ENCODE results near the gene FAM163A. TPM values are rescaled to one million over a fixed set of nuclear protein-coding genes. Genes with fewer than 3 reads are reported as not detected.

Gene FAM163A
- total and polyA plus RNA-seq, 7 donors = 0.04 to 0.52 (median 0.08) TPM; not detected in 2

DNA sequence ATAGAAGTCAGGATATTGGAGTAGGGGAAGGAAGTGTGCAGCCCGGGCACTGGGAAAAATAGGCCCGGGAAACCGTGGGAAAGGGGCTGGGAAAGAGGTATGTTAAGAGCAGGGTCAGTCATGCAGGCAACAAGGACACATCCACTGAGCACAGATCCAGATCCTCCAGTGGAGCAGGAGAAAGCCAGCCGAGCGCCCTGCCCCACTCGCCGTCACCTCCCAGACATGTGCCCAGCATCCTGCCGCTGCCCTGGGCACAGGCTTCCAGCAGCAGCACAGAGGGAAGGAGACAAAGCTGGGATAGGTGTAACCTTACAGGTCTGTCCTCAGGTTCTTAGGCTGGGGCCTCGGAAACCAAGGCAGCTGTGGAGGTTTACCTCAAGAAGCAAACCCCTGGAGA, 64.2 kb downstream of the FAM163A start:
- H3K27ac ChIP-seq = no peak overlapping the region
- TF ChIP-seq, protein P1, sequence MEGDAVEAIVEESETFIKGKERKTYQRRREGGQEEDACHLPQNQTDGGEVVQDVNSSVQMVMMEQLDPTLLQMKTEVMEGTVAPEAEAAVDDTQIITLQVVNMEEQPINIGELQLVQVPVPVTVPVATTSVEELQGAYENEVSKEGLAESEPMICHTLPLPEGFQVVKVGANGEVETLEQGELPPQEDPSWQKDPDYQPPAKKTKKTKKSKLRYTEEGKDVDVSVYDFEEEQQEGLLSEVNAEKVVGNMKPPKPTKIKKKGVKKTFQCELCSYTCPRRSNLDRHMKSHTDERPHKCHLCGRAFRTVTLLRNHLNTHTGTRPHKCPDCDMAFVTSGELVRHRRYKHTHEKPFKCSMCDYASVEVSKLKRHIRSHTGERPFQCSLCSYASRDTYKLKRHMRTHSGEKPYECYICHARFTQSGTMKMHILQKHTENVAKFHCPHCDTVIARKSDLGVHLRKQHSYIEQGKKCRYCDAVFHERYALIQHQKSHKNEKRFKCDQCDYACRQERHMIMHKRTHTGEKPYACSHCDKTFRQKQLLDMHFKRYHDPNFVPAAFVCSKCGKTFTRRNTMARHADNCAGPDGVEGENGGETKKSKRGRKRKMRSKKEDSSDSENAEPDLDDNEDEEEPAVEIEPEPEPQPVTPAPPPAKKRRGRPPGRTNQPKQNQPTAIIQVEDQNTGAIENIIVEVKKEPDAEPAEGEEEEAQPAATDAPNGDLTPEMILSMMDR (IDR thresholded peaks at IDR 0.05) = no peak
- peaks cover 0 to 5% (median 4%) of the 10 kb centered on the region in 3 donors for H3K27me3 ChIP-seq (ENCODE audit: insufficient read depth in 3 of 3, low read length in 2 of 3)
- WGBS, 3 donors = 85 to 95% (median 90%) methylated on average over 9 of the region's 9 CpGs
- DNase-seq = no peak
- ATAC-seq = no peak
- no peaks in the 10 kb centered on the region for H3K4me1 ChIP-seq
- intact Hi-C loops (cut with DNase I) = no loop called here
- no peak overlapping the region for H3K4me3 ChIP-seq
- no peaks in the 10 kb centered on the region for H3K36me3 ChIP-seq (ENCODE audit: insufficient read depth in 1 of 2, low read depth in 1 of 2)
- no peaks in the 10 kb centered on the region for H3K9me3 ChIP-seq

DNA sequence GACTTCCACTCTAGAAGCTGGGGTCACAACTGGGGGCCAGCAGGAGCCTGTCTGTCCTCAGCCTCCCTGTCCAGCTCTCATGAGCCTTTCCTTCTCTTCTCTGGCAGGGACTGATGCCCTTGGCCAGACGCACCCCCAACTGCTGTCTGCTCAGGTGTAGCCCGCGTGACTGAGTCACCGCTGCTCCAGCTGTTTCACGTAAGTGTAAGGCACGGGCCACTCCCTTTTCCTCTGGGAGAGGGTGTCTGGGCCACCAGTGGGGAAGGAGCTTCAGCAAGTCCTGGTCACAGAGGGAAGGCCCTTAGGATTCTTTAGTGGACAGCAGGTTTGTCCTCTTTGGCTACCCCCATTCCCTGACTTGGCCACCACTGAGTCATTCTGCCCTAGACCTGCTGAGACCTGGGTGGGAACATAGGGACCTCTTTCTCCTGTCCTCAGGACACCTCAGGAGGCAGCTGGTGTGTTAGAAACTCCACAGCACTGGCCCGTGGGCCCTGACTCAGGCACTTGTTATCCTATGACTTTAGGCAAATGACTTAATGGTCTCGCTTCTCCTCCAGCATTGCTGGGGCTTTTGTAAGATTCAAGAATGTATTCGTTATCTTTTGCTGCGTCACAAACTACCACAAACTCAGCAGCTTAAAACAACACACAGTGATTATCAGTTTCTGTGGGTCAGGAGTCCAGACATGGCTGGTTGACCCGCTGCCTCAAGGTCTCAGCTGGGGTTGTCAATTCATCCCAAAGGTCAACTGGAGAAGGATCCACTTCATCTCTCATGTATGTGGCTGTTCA, 64.8 kb downstream of the FAM163A start:
- no peak overlapping the region for H3K4me3 ChIP-seq
- intact Hi-C loops (cut with DNase I) = loop anchor here in 1 of 2 donors (2.0 kb wide), 1 partner anchor 101 kb away; no protein-coding TSS in a partner anchor
- H3K4me1 ChIP-seq = no peaks in the 10 kb centered on the region
- H3K9me3 ChIP-seq = no peaks in the 10 kb centered on the region
- no peak overlapping the region for H3K27ac ChIP-seq
- TF ChIP-seq, protein P1 (IDR thresholded peaks at IDR 0.05) = no peak
- WGBS, 3 donors = 88 to 94% (median 91%) methylated on average over 11 of the region's 11 CpGs
- DNase-seq (no peak), ATAC-seq (no peak)
- peaks cover 0 to 9% (median 7%) of the 10 kb centered on the region in 3 donors for H3K27me3 ChIP-seq (ENCODE audit: insufficient read depth in 3 of 3, low read length in 2 of 3)
- no peaks in the 10 kb centered on the region for H3K36me3 ChIP-seq (ENCODE audit: insufficient read depth in 1 of 2, low read depth in 1 of 2)

DNA sequence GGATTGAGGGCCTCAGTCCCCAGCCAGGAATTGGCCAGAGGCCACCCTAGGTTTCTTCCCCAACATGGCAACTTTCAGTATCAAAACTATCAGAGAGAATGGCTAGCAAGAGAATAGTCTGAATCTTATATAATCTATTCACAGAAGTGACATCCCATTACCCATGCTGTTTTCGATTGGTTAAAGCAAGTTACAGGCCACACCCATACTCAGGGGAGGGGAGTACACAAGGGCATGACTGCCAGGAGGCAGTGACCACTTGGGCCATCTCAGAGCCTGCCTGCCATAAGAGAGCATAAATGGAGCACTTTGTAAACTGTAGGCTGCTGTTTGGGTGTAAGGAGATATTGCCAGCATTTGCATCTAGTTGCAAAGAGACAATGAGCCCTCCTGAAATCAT, 65.4 kb downstream of the FAM163A start:
- no peak for DNase-seq

DNA sequence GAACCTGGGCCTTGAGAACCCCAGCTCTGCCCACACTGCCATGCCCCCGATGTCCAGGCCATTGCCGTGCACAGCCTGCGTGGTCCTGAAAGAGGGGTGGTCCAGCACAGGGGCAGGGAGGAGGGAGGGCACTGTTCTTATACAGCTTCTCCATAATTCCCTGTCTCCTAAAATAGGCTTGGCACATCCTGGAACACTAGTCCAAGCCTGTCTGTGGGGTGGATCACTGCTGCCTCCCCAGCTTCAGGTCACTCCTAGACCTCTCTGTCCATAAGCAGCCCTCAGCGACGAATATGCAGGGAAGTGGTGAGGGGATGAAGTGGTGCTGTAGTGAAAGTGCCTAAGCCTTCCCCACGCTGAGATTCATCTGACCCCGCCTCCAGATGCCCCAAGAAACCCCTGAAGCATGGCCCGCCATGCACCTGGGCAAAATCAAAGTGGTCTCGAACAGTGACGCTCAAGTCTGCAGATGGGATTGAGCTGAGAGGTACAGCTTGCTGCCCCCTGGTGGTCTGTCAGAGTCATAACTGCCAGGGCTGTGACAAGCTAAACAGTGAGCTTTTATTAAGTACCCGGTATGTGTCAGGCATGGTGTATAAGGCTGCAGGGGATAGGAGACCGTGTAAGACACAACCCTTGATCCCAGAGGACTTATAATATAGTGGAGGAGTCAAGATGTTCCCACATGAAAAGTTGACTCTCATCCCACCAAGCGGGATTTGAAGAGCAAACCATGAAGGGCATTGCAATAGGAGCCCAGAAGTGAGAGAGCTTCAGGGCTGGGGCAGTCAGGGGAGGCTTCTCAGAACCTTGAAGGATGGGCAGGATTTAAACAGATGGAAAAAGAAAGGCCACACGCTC, 66.6 kb downstream of the FAM163A start:
- Histone ChIP-seq H3K27ac (no peak overlapping the region), H3K4me3 (no peak overlapping the region), H3K36me3 (ENCODE audit: insufficient read depth in 1 of 2, low read depth in 1 of 2) (no peaks in the 10 kb centered on the region), H3K4me1 (peaks cover 7% of the 10 kb centered on the region), H3K27me3 (ENCODE audit: insufficient read depth in 3 of 3, low read length in 2 of 3) (peaks cover 0 to 9% (median 7%) of the 10 kb centered on the region in 3 donors), H3K9me3 (no peaks in the 10 kb centered on the region)
- TF ChIP-seq, protein P1 (IDR thresholded peaks at IDR 0.05) = peak; percentile 87
- DNase-seq (peak; percentile 47 to 66), ATAC-seq (peak; percentile 67 to 77 (median 72))
- intact Hi-C loops (cut with DNase I) = loop anchor here (1.0 to 2.0 kb wide), 2 partner anchors 103 kb away; no protein-coding TSS in a partner anchor
- WGBS, 3 donors = 39 to 44% (median 40%) methylated on average over 14 of the region's 14 CpGs

More for the DNA sequence above, 65.4 kb downstream of the FAM163A start:
- no peak for ATAC-seq
- intact Hi-C loops (cut with DNase I) = loop anchor here in 1 of 2 donors (2.0 kb wide), 1 partner anchor 102 kb away; no protein-coding TSS in a partner anchor
- 75 to 93% (median 83%) methylated on average over 1 of the region's 1 CpG for WGBS, 3 donors
- H3K4me3 ChIP-seq = no peak overlapping the region
- peaks cover 0 to 9% (median 7%) of the 10 kb centered on the region in 3 donors for H3K27me3 ChIP-seq (ENCODE audit: insufficient read depth in 3 of 3, low read length in 2 of 3)
- TF ChIP-seq, protein P1 (IDR thresholded peaks at IDR 0.05) = no peak
- no peaks in the 10 kb centered on the region for H3K4me1 ChIP-seq
- H3K9me3 ChIP-seq = no peaks in the 10 kb centered on the region
- H3K27ac ChIP-seq = no peak overlapping the region
- H3K36me3 ChIP-seq (ENCODE audit: insufficient read depth in 1 of 2, low read depth in 1 of 2) = no peaks in the 10 kb centered on the region
